ENCODE data around the gene IL9. TPM values are rescaled to one million over a fixed set of nuclear protein-coding genes. Genes with fewer than 3 reads are reported as not detected.

IL9 gene
- total and polyA plus RNA-seq, 2 of the 13 experiments (the other 11 are each of a cell fraction or from before 2014, with no cell fraction given), result not detected

DNA sequence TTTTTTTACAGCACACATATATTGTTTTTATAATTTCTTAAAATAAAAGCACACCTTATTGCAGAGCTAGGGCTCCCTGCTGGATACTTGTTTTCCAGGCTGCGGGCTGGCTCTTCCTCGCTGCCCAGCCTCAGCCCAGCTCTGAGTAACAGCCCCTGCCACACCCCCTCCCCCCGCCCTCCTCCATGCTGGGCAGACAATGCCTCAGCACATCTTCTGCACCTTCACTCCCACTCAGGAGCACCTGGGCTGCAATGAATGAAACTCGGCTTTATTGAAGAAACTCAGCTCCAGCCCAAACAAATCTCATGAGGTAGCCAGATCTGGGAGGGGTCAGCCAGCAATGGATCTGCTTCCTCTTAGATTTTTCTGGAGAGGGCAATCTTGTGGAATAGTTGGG lies 9.5 kb downstream of the IL9 start:
- ATAC-seq (no peak), FAIRE-seq (no peak), DNase-seq (ENCODE audit: low spot score) (no peak)
- no peaks in the 10 kb centered on the region for H4K20me1 ChIP-seq (ENCODE audit: insufficient read depth, low read length)
- H3K27me3 ChIP-seq (ENCODE audit: control insufficient read depth in 1 of 2, insufficient read depth in 2 of 2, low read length in 2 of 2), result peaks cover 0 to 5% of the 10 kb centered on the region in 2 experiments; a peak in 2 of 5 replicates
- intact Hi-C loops (cut with micrococcal nuclease; ENCODE audit: unreplicated experiment) (loop anchor here (2.0 kb wide), 3 partner anchors 45 to 539 kb away; no protein-coding TSS in a partner anchor), in situ Hi-C loops (cut with HindIII; ENCODE audit: extremely low pct_ligation_motif_present, low pct_unique_long_range_greater_than_20kb) (loop anchor here (5.0 kb wide), 2 partner anchors 196 to 326 kb away; no protein-coding TSS in a partner anchor)
- 20% methylated on average over 4 of the region's 4 CpGs for WGBS (ENCODE audit: low lambda C conversion rate)
- no peak for TF ChIP-seq MBD4 (IDR thresholded peaks at IDR 0.05; ENCODE audit: borderline replicate concordance, low read length)
- no peak for TF ChIP-seq BORCS8-MEF2B (CRISPR knock-in tag; IDR thresholded peaks at IDR 0.05)
- TF ChIP-seq, protein P1, sequence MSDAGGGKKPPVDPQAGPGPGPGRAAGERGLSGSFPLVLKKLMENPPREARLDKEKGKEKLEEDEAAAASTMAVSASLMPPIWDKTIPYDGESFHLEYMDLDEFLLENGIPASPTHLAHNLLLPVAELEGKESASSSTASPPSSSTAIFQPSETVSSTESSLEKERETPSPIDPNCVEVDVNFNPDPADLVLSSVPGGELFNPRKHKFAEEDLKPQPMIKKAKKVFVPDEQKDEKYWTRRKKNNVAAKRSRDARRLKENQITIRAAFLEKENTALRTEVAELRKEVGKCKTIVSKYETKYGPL (CRISPR knock-in tag; IDR thresholded peaks at IDR 0.05), result no peak
- TF ChIP-seq ZNF569 (CRISPR knock-in tag; IDR thresholded peaks at IDR 0.05; ENCODE audit: borderline replicate concordance), result no peak
- TF ChIP-seq, protein P2, sequence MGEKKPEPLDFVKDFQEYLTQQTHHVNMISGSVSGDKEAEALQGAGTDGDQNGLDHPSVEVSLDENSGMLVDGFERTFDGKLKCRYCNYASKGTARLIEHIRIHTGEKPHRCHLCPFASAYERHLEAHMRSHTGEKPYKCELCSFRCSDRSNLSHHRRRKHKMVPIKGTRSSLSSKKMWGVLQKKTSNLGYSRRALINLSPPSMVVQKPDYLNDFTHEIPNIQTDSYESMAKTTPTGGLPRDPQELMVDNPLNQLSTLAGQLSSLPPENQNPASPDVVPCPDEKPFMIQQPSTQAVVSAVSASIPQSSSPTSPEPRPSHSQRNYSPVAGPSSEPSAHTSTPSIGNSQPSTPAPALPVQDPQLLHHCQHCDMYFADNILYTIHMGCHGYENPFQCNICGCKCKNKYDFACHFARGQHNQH (CRISPR knock-in tag; IDR thresholded peaks at IDR 0.05), result no peak
- H3K79me2 ChIP-seq (ENCODE audit: insufficient read depth, low read length), result no peaks in the 10 kb centered on the region
- no peak overlapping the region for H3K9ac ChIP-seq (ENCODE audit: insufficient read depth, low read depth, low read length)
- no peaks in the 10 kb centered on the region for H3K36me3 ChIP-seq (replicated peaks in 1 of 2; ENCODE audit: control insufficient read depth in 1 of 2, insufficient read depth in 2 of 2, low read length in 2 of 2)
- H3K9me3 ChIP-seq (ENCODE audit: low read length), result no peaks in the 10 kb centered on the region
- peaks cover 10% of the 10 kb centered on the region for H3K4me1 ChIP-seq (ENCODE audit: insufficient read depth, low read length)
- CTCF ChIA-PET (ENCODE audit: low intra/inter-chr PET ratio, low total read pairs), result interaction anchor here (3.1 kb wide), 1 partner anchor 326 kb away, joined by 19 read pairs; no protein-coding TSS in a partner anchor
- no TSS peak for BruUV-seq (replicated peaks)
- H2AFZ ChIP-seq (ENCODE audit: low read length), result no peak overlapping the region
- H3K27ac ChIP-seq (ENCODE audit: extremely low read length, insufficient read depth, low read length), result no peak overlapping the region
- no peak overlapping the region for H3K4me2 ChIP-seq (ENCODE audit: low read depth, low read length)
- H3K4me3 ChIP-seq (replicated peaks in 1 of 3; ENCODE audit: insufficient read depth in 1 of 3, low read depth in 2 of 3, low read length in 3 of 3), result no peak overlapping the region
- POLR2A ChIA-PET, result no interaction called here

DNA sequence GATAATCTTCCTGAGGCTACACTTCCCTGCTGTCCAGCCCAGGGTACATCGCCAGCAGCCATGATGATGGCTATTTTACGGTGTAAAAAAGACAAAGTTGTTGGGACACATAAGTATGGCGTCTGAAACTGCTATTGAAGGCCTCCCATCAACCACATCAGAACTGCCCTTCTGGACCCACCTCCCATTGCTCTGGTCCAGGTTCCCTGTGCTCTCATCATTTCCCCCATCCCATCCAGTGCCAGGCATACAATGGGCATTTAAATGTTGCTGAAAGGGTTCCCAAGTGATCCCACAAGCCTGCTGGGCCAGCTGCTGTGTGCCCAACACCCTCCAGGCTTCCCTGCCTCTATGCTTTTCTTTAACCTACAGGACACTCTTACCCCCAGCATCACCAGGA lies 10.6 kb downstream of the IL9 start:
- ChIA-PET POLR2A (no interaction called here), CTCF (ENCODE audit: low intra/inter-chr PET ratio, low total read pairs) (no interaction called here)
- Histone ChIP-seq H3K4me3 (replicated peaks in 1 of 3; ENCODE audit: insufficient read depth in 1 of 3, low read depth in 2 of 3, low read length in 3 of 3) (no peak overlapping the region), H3K9me3 (ENCODE audit: low read length) (no peaks in the 10 kb centered on the region), H2AFZ (ENCODE audit: low read length) (no peak overlapping the region), H3K79me2 (ENCODE audit: insufficient read depth, low read length) (no peaks in the 10 kb centered on the region), H3K27ac (ENCODE audit: extremely low read length, insufficient read depth, low read length) (no peak overlapping the region), H3K4me1 (ENCODE audit: insufficient read depth, low read length) (peaks cover 10% of the 10 kb centered on the region), H3K9ac (ENCODE audit: insufficient read depth, low read depth, low read length) (no peak overlapping the region), H3K36me3 (replicated peaks in 1 of 2; ENCODE audit: control insufficient read depth in 1 of 2, insufficient read depth in 2 of 2, low read length in 2 of 2) (no peaks in the 10 kb centered on the region), H3K27me3 (ENCODE audit: control insufficient read depth in 1 of 2, insufficient read depth in 2 of 2, low read length in 2 of 2) (no peaks in the 10 kb centered on the region; a peak in 1 of 5 replicates), H4K20me1 (ENCODE audit: insufficient read depth, low read length) (no peaks in the 10 kb centered on the region), H3K4me2 (ENCODE audit: low read depth, low read length) (no peak overlapping the region)
- BruUV-seq (replicated peaks), result no TSS peak
- in situ Hi-C loops (cut with HindIII; ENCODE audit: extremely low pct_ligation_motif_present, low pct_unique_long_range_greater_than_20kb) (loop anchor here (5.0 kb wide), 2 partner anchors 197 to 327 kb away; no protein-coding TSS in a partner anchor), intact Hi-C loops (cut with micrococcal nuclease; ENCODE audit: unreplicated experiment) (no loop called here)
- DNase-seq (ENCODE audit: low spot score) (no peak), ATAC-seq (no peak), FAIRE-seq (no peak)
- WGBS (ENCODE audit: low lambda C conversion rate), result 6% methylated on average over 3 of the region's 3 CpGs
- TF ChIP-seq ZNF772 (CRISPR knock-in tag; IDR thresholded peaks at IDR 0.05) (no peak), ZNF562 (CRISPR knock-in tag; IDR thresholded peaks at IDR 0.05; ENCODE audit: borderline replicate concordance) (no peak), RARG (CRISPR knock-in tag; IDR thresholded peaks at IDR 0.05; ENCODE audit: low read depth) (no peak), BRD4 (CRISPR knock-in tag; IDR thresholded peaks at IDR 0.05) (no peak)
- TF ChIP-seq, protein P3, sequence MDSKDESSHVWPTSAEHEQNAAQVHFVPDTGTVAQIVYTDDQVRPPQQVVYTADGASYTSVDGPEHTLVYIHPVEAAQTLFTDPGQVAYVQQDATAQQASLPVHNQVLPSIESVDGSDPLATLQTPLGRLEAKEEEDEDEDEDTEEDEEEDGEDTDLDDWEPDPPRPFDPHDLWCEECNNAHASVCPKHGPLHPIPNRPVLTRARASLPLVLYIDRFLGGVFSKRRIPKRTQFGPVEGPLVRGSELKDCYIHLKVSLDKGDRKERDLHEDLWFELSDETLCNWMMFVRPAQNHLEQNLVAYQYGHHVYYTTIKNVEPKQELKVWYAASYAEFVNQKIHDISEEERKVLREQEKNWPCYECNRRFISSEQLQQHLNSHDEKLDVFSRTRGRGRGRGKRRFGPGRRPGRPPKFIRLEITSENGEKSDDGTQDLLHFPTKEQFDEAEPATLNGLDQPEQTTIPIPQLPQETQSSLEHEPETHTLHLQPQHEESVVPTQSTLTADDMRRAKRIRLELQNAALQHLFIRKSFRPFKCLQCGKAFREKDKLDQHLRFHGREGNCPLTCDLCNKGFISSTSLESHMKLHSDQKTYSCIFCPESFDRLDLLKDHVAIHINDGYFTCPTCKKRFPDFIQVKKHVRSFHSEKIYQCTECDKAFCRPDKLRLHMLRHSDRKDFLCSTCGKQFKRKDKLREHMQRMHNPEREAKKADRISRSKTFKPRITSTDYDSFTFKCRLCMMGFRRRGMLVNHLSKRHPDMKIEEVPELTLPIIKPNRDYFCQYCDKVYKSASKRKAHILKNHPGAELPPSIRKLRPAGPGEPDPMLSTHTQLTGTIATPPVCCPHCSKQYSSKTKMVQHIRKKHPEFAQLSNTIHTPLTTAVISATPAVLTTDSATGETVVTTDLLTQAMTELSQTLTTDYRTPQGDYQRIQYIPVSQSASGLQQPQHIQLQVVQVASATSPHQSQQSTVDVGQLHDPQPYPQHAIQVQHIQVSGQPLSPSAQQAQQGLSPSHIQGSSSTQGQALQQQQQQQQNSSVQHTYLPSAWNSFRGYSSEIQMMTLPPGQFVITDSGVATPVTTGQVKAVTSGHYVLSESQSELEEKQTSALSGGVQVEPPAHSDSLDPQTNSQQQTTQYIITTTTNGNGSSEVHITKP (CRISPR knock-in tag; IDR thresholded peaks at IDR 0.05; ENCODE audit: low read depth), result no peak
